Skeletal muscle satellite cell (primary cell): ENCODE measurements around the gene OR52L1. TPM values are rescaled to one million over a fixed set of nuclear protein-coding genes. Genes with fewer than 3 reads are reported as not detected.

Experiments
- H3K27me3 ChIP-seq: 2 replicates; pipeline ENCODE4 v1.7.0; 2013; ENCODE audit warnings: low read length; ENCODE audit not compliant: control insufficient read depth, insufficient read depth
- H3K36me3 ChIP-seq: 2 replicates; pipeline ENCODE4 v1.7.0; 2013; ENCODE audit warnings: mild to moderate bottlenecking, control low read depth, low read length; ENCODE audit not compliant: insufficient read depth
- H3K4me1 ChIP-seq: 2 replicates; pipeline ENCODE4 v1.7.0; 2013; ENCODE audit warnings: low read length; ENCODE audit not compliant: control insufficient read depth, insufficient read depth
- H3K4me2 ChIP-seq: 2 replicates; pipeline ENCODE4 v1.7.0; 2013; ENCODE audit warnings: mild to moderate bottlenecking, low read length
- H3K4me3 ChIP-seq: 2 replicates; pipeline ENCODE4 v1.7.0; 2013; ENCODE audit warnings: low read length
- H3K9ac ChIP-seq: 2 replicates; pipeline ENCODE4 v1.7.0; 2013; ENCODE audit warnings: mild to moderate bottlenecking, low read depth, low read length, moderate library complexity
- H3K9me3 ChIP-seq: replicated peaks from 2 replicates; pipeline ENCODE4 v1.7.0; 2013; ENCODE audit warnings: mild to moderate bottlenecking, control low read depth, low read length
- small RNA-seq: library from RNA; depleted of rRNA; stranded (forward); fragments of <200 nt; gene quantifications from one replicate; pipeline ENCODE3, GENCODE V24; 2012

OR52L1 gene

GRCh38 chr11:5938603-5938965 lies 48.2 kb downstream of the OR52L1 start:
- Histone ChIP-seq H3K9me3 (no peaks in the 10 kb centered on the region), H3K4me2 (no peak overlapping the region), H3K4me1 (no peaks in the 10 kb centered on the region), H3K4me3 (no peak overlapping the region), H3K36me3 (no peaks in the 10 kb centered on the region), H3K9ac (no peak overlapping the region), H3K27me3 (no peaks in the 10 kb centered on the region)

- Histone ChIP-seq H3K9ac (no peak overlapping the region), H3K4me2 (no peak overlapping the region), H3K36me3 (no peaks in the 10 kb centered on the region), H3K4me1 (no peaks in the 10 kb centered on the region), H3K9me3 (peaks cover 3% of the 10 kb centered on the region), H3K4me3 (no peak overlapping the region), H3K27me3 (no peaks in the 10 kb centered on the region)
These were observed 48.8 kb downstream of the OR52L1 start for GRCh38 chr11:5937868-5938602.

Small RNAs within 50 kb of the gene (small RNA-seq; reads per million reads assigned to genes)
- gene RNA5SP329: not detected
